GM21423 (cell line): Measurements from ENCODE around the gene CELA2A.

Source experiments
- ATAC-seq: cut with Tn5 transposase; IDR thresholded peaks from one replicate; pipeline ENCODE4 v1.9.1; 2021; ENCODE audit warnings: mild to moderate bottlenecking, moderate library complexity; ENCODE audit not compliant: unreplicated experiment

The CELA2A gene

DNA sequence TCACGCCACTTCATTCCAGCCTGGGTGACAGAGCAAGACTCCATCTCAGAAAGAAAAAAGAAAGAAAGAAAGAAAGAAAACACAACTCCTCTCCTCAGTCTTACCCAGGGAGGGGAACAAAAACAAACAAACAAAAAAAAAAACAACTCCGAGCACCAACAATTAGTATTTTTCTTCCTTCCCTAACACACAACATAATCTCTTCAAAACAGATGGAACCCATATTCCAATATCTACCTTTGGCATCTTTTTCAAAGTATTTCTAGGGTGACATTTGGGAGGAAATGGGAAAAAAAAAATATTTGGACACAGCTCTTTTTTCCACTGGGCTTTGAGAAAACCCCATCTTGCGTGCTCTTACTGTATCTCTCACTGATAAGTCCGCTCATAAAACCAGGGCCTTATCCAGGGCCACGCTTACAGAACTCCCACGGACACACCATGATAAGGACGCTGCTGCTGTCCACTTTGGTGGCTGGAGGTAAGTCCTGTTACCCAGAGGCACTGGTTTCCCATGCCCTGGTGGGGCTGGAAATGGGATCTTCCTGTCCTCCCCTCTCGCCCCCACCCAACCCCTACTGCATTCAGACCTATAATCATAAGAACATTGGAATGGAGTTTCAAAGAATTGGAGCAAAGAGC, at the start of gene CELA2A:
TSS of gene CELA2A (plus strand) at position 420 of the 642 bp plus-strand sequence. CDS start at position 442, 22 bp downstream.
- ATAC-seq = no peak

DNA sequence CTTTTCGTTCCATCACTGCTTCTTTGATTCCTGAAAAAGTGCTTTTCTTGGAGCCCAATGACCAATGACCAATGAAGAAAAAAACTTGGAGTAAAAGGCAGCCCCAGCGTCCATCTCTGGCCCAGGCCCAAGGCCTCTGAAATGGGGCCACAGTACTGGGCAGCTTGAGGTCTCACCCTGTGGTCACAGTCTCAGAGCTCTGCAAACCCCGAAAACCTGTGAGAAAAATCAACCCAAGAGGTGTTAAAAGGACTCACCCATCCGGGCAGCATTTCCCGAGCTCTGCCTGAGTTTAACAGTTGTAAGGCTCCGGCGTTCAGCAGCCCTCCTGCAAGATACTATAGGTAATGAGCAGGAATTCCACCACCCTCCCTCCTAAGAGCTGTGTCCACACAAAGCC, 49.0 kb upstream of the CELA2A start:
- ATAC-seq = no peak

DNA sequence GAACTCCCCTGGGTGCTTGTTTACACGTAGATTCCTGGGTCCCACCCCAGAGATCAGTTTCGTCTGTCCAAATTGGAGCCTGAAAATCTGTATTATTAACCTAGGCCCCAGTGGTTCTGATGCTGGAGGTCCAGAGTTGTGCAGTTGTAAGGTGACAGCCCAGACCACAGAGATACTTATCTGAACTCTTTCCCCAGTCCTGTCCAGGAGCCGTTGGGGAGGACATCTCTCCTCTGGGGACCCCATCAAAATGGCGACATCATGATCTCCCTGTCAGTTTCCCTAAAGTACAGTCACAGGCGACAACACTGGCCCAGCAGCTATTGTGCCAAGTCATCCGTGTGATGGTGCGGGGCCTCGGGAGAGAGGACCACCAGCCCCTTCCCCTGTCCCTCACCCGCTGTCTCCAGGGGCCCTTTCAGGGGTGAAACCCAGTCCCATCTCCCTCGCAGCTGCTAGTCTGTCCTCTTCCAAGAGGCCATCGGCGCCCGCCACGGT, 47.6 kb upstream of the CELA2A start:
- no peak for ATAC-seq

DNA sequence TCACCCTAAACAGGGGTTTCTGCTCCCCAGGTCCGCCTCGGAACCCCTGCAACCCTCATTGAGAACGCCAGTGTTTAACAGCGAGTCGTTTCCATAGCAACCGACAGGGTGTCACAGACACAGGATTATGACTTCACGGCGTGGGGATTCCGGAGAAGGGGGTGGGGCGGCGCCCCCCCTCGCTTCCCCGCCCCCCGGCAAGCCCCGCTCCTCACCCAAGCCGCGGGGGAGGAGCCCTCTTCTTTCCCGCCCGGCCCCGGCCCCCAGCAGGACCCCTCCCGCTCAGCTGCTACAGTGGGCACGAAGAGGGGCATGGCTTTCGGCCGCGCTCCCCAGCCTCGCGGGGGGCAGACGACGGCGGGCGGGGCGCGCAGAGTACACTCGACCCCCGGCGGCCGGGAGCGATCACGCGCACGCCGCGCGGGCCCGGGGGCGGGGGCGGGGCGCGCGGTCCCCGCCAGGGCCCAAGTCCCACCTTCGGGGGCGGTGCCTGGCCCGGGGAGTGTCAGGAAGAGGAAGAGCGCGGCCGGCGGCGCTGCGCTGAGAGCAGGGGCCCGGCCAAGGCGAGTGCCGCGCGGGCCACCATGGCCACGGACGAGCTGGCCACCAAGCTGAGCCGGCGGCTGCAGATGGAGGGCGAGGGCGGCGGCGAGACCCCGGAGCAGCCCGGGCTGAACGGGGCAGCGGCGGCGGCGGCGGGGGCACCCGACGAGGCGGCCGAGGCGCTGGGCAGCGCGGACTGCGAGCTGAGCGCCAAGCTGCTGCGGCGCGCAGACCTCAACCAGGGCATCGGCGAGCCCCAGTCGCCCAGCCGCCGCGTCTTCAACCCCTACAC, 46.9 kb upstream of the CELA2A start, which contains the start of gene EFHD2:
TSS of gene EFHD2 (plus strand) at position 501 of the 835 bp plus-strand sequence. CDS start at position 585, 84 bp downstream.
- peak; percentile 76 for ATAC-seq

DNA sequence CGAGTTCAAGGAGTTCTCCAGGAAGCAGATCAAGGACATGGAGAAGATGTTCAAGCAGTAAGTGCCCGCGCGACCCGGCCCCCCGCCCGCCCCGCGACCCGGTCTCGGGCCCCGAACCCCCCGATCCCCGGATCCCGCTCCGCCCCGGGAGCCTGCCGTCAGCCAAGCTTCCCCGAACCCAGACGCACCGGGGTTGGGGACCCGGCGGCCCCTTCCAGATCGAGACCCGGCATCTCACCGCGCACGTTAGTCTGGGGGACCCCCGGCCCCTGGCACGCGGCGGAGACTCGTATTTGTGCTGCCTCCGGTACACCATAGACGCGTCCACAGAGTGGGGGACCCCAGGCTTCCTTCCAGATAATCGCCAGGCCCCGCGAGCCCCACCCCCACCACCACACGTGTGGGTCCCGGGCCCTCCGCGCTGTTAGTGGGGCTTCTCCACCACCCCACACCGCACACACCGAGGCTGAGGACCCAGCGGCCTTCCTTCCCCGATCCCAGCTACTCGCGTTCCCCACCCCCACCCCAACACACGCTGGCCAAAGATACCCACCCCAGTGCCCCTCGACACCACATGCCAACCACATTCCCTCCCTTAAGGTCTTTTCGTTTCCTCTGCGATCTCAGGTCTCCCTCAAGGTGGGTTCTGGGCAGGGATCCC, 46.2 kb upstream of the CELA2A start:
- no peak for ATAC-seq

DNA sequence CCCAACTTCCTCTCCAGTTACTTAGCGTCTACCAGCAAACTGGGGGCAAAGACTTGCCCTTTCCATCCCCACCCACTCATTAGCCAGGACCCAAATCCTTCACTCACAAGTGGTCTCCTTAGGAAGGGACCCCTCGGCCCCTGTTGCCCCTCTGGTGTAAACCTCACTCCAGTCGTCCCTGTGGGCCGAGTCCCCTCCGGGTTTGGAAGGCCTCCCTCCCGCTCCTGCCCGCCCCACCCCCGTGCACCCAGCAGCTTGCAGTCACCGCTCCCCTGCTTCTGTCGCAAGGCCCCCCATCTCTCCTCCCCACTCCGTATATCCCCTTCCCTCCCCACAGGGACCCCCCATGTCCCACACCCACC, 45.7 kb upstream of the CELA2A start:
- no peak for ATAC-seq

DNA sequence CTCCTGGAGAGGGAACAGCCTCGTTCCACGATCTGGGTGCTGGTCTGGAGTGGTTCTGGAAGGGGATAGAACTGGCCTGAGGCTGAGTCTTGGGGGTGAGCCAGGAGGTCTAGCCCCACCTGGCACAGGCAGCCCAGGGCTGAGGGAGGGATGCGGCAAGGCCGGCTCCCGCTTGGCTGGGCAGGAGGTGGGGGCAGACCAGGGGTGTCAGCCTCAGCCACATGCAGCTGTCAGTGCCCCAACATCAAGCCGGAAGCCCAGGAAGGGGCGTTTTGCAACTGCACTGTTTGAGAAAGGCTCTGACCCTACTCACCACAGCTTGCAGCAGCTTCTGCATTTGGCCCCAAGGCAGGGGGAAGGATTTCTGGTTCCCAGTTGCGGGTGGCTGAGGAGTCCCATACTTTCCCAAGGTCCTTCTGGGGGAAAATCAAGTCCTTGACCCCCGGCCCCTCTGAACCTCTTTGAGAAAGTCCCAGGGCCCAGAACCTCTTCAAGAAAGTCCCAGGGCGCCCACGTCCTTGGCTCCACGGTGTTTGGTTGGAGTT, 44.9 kb upstream of the CELA2A start:
- peak; percentile 56 for ATAC-seq

DNA sequence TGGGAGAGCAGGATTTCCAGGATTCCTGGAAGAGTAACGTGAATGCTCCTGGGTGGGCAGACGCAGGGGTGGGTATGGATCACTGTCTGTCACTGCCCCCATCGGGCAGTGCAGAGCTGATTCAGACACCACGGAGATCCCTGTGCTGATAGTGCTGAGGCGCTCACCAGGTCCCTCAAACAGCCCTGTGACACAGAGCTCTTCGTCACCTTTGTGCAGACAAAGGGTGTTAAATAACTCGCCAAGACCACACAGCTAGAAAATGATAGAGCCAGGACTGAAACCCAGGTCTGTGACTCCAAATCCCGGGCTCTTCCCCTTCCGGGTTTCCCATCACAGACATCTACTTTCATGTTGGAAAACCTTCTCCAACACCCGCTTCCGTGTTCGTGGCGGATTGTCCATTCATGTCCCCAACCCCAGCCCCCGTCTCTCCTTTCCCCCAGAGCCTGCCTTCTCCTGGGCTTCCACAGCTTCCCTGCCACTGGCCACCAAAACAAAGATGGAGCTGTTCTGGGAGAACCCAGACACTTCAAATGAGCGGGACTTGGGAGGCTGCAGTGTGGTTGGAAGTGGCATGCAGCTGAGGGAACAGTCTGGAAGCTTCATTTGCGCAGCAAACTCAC, 44.2 kb upstream of the CELA2A start:
- ATAC-seq = no peak

DNA sequence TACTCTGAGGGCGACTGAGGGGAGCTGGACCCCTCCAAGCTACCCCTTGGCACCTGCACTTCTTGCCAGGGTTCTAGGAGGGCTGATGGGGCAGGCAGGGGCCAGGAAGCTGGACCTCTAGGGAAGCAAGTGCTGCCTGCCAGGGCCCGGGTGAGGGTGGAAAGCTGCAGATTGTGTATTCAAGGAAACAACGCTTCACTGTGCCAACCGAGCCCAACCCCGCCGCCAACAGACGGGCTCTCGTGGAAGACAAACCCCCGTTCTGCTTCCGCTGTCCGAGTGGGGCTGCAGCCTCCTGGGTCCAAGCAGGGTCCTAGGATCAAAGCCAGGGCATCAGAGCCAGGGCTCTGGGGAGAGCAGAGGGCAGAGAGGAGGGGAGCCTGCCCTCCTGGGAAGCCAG, 43.7 kb upstream of the CELA2A start:
- no peak for ATAC-seq

DNA sequence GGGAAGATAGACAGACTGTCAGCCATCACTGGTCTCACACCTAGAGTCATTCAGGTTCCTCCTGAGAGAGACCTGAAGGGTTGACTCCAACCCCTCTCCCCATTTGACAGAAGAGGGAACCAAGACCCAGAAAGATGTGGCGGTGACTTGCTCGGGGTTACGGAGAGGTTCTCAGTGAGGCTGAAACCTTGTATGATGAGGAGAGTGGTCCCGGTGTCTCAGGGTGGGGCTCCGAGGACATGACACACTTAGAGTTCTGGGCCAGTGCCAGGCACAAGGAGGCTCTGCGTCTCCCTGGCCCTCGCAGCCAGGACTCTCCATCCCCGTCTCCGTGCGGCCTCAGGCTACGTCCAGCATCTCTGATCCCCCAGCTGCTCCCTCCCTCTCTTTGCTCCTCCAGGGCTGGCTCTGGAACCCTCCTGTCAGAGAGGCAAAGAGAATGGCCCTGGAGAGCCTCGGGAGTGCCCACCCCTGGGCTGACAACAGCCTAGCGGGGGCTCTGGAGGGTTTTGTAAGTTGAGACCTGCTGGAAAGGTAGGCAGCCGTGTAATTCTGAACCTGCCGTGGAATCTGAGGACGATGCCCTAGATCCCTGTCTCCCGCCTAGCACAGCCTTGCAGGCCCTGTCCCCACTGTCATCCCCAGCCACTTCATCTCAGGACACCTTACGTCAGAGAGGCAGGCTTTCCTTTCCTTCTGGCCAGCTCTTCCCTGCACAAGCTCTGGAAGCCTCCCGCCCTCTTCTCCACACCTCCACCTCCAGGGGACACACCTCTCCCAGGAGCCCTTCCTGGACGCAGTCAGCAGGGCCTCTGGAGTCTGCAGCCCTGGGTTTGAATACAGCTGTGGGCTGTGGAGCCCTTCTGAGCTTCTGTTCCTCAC, 42.7 kb upstream of the CELA2A start:
- no peak for ATAC-seq

DNA sequence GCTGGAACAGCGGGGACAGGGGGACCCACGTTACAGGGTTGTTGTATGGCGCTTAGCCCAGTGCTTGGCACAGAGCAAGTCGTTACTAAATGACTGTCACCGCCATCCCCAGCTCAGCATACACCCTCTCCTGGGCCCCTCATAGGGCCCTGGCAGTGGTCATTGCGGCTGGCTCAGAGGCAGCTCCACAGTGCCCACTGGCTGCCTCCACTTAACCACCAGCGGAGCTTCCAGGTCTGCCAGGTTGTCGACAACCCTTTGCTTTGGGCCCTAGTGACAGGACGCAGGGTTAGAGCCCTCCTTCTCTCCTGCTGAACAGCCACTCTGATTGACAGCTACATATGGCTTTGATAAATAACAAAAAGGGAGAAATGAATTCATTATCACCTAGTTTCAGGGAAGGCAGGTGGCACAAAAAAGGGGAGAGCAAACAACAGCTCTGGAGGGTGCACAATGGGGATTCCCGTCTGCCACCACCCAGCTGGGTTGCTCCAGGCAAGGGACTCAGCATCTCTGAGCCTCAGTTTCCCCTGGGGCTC, 42.0 kb upstream of the CELA2A start:
- no peak for ATAC-seq

DNA sequence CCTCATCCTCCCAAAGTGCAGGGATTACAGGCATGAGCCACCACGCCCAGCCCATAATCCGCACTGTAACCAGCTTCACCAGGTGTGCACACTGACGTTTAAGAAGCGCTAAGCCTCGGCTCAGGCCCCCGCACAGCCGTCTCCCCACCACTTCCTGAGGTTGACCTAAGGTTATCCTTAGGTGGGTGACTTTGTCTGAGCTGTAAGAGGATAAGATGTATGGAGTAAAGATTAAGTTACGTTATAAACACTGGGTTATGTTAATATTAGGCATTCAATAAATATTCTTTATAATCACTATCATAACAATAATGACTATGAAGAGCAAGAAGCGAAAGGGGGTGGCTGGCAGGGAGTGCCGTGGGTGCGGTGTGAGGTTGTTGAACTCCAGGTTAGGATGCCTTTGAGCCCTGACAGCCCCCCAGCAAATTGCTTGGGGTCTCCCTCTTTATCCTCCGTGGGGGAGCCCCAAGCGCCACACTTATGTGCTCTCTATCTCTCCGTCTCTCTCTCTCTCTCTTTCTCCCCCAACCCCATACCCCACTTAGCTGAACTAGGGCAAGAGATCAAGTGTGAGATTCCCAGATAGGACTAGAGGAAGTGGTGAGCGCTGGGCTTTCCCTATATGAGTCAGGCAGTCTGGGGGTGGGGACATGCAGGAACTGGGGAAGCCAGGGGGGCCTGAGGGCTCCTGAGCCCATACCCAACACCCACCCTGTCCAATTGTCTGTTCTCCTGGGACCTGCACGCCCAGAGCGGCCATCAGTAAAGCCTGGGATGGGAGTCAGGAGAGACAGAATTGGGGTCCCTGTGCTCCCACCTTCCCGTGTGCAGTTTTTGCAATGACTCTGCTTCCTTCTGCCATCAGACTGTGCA, 39.2 kb upstream of the CELA2A start:
- ATAC-seq = peak; percentile 48

DNA sequence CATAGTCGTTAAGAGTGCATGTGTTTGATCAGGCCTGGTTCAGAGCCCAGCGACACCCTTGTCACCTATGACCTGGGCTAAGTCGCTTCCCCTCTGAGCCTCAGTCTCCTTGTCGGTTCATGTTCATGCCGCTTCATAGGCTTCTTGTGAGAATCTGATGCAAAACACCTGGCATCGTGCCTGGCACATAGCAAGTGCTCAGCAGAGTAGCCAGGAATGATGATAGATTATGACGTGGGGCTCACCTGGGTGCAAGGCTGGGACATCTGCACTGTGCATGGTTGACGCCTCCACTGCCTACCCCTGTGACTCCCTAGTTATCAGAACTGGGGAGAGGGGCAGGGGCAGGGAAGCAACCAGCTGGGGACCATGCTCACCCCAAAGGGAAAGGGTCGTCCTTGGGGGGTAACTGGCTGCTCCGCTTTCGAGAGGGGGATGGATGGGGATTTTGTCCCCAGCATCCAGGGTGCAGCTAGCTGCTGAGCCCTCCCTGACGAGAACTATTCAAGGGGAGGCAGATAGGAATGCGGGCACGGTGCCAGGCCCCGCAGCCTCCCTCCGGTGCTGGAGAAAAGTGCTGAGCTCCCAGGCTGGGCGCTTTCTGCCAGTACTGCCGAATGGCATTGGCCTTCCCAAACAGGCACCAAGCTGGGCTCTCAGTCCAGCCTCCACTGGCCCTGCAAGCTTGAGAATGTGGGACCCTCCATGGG, 37.6 kb upstream of the CELA2A start:
- no peak for ATAC-seq

DNA sequence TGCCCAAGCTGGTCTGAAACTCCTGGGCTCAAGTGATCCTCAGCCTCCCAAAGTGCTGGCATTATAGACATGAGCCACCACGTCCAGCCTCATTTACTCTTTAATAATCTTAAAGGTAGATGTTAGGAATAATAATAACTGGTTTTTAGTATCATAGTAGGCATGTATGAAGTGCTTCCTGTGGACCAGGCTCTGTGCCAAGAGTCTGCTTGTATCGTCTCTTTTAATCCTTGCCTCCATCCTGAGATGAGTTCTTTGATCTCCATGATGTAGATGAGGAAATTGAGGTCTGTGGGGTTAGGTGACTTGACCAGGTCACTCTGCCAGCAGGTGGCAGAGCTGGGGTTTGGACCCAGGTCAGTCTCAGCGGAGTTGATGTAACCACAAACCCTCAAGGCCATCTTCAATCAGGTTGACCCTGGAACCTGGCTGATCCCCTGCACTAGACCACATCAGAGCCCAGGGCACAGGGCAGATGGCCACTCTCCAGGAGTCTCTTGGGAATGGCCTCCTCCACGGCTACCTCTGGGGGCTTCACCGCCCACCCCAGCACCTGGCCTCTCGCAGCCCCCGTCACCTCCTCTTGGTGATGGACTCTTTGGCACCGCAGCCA, 35.6 kb upstream of the CELA2A start:
- no peak for ATAC-seq

DNA sequence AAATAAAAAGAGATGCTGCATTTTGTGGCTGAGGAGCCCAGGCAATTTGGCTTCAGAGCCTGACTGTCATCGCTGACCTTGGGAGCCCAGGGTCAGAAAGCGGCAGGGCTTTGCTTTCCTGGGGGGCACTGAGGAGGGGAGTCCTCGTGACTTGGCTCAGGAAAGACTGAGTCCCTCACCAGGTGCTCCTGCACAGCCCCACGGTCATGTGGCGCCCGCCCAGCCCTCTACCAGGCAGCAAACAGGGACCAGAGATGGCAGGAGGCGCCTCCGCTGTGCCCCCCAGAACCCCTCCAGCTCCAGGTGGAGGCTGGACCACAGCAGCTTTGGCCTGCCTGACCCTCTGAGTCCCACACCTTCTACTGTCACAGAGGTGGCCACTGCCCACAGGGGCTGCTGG, 33.7 kb upstream of the CELA2A start:
- no peak for ATAC-seq

DNA sequence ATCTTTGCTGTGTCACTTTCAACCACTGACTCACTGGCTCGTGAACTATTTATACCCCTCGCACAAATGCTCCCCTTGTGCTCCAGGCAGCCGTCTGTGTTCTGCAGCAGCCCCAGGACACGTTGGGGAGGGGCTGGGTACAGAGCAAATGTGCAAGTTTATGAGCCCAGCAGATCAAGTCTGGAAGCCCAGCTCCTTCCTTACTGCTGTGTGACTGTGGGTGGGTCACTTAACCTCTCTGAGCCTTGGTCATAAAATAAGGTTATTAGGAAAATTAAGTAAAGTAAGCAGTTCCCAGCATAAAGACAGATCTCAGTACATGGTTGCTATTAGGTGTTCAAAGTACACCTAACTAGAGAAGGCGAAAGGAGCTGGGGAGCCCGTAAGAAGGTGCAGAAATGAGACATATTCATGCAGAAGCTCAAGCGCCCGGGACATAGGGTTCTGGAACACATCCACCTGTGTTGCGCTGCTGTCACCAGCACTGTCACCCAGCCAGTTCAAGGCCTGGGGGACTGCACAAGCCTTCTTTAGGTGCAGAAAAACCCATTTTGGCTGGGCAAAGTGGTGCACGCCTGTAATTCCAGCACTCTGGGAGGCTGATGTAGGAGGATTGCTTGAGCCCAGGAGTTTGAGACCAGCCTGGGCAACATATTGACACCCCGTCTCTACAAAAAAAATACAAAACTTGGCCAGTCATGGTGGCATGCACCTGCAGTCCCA, 33.0 kb upstream of the CELA2A start:
- ATAC-seq = no peak

DNA sequence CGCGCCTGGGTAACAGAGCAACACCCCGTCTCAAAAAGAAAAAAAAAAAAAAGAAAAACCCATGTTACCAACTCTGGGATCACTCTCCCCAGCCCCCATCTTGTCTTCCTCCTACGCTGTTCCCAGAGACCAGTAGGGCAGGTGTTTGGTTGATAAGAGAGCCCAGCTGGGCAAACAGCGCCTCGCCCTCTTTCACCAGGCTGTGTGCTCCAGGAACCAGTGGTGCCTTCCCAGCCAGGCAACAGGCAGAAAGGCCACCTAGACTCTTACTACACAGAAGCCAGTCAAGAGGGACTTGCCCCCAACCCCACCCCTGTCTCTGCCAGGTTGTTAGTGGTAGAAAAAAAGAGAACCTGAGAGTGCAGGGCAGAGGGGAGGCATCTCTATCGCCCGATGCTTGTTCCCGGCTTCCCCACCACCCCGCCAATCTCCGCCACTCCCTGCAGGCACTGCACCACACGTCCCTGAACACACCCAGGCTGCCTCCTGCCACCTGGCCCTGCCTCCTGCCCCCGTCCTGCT, 32.3 kb upstream of the CELA2A start:
- ATAC-seq = no peak
